BLaER1 treated with 17β-estradiol and CSF1 and Interleukin-3, amounts not matched to agents 10 nM and 100 nM (cell line): ENCODE results near the gene PRKAR1B.
A peak's percentile ranks its signal among the peaks of the same experiment; 100 is the strongest.

Experiments used
- H3K27ac ChIP-seq, 11 experiments: shearing (Covaris generic); formaldehyde crosslinking; 2 replicates each; pipeline ENCODE4 v1.8.1; 2022
- H3K27me3 ChIP-seq, 11 experiments: shearing (Covaris generic); formaldehyde crosslinking; 2 replicates each; pipeline ENCODE4 v1.8.1; 2022
- H3K36me3 ChIP-seq, 11 experiments: shearing (Covaris generic); formaldehyde crosslinking; 2 replicates each; pipeline ENCODE4 v1.8.1; 2022
- H3K4me1 ChIP-seq, 10 experiments: shearing (Covaris generic); formaldehyde crosslinking; 2 replicates each; pipeline ENCODE4 v1.8.1; 2022
- H3K4me2 ChIP-seq, 11 experiments: shearing (Covaris generic); formaldehyde crosslinking; 2 replicates each; pipeline ENCODE4 v1.8.1; 2022
- H3K4me3 ChIP-seq, 10 experiments: shearing (Covaris generic); formaldehyde crosslinking; 2 replicates each; pipeline ENCODE4 v1.8.1; 2022
- H3K9ac ChIP-seq, 11 experiments: shearing (Covaris generic); formaldehyde crosslinking; 2 replicates each; pipeline ENCODE4 v1.8.1; 2022
- H3K9me3 ChIP-seq, 11 experiments: shearing (Covaris generic); formaldehyde crosslinking; replicated peaks in 1 of 11; 2 replicates each; pipeline ENCODE4 v1.8.1; 2022
- H4K20me1 ChIP-seq, 11 experiments: shearing (Covaris generic); formaldehyde crosslinking; 2 replicates each; pipeline ENCODE4 v1.8.1; 2022
- Cebpa-rat ChIP-seq, 11 experiments: shearing (Covaris generic); IDR thresholded peaks; 2 replicates each; pipeline ENCODE4 v1.8.1; 2022

PRKAR1B gene

GRCh38 chr7:603152-603951 lies 123.7 kb downstream of the PRKAR1B start:
- 0 out of 22 replicates have a peak, but pooled peaks cover 0 to 7% (median 0%) of the 10 kb centered on the region in 11 experiments for H3K36me3 ChIP-seq
- peaks cover 0 to 7% (median 0%) of the 10 kb centered on the region in 11 experiments; a peak in 3 of 22 replicates for H3K27me3 ChIP-seq
- peak overlapping the region in 7 of 10 experiments; percentile 16 to 60 (median 54); a peak in 7 of 20 replicates for H3K4me3 ChIP-seq
- peaks cover 82 to 98% (median 94%) of the 10 kb centered on the region in 10 experiments for H3K4me1 ChIP-seq
- TF ChIP-seq Cebpa-rat (IDR thresholded peaks at IDR 0.05) = no peak
- H3K4me2 ChIP-seq = peak overlapping the region; percentile 81 to 98 (median 93)
- H3K9me3 ChIP-seq = no peaks in the 10 kb centered on the region
- no peaks in the 10 kb centered on the region for H4K20me1 ChIP-seq
- peak overlapping the region; percentile 78 to 94 (median 86) for H3K9ac ChIP-seq
- H3K27ac ChIP-seq = peak overlapping the region; percentile 90 to 100 (median 97)

GRCh38 chr7:602341-603141 lies 124.5 kb downstream of the PRKAR1B start:
- Histone ChIP-seq H3K27ac (peak overlapping the region; percentile 90 to 100 (median 97)), H4K20me1 (no peaks in the 10 kb centered on the region), H3K9me3 (no peaks in the 10 kb centered on the region), H3K4me3 (peak overlapping the region in 9 of 10 experiments; percentile 14 to 60 (median 40); a peak in 13 of 20 replicates), H3K9ac (peak overlapping the region; percentile 78 to 94 (median 86)), H3K27me3 (peaks cover 0 to 13% (median under 1%) of the 10 kb centered on the region in 11 experiments; a peak in 7 of 22 replicates), H3K4me1 (peaks cover 78 to 98% (median 93%) of the 10 kb centered on the region in 10 experiments), H3K4me2 (peak overlapping the region; percentile 81 to 98 (median 93)), H3K36me3 (0 out of 22 replicates have a peak, but pooled peaks cover 0 to 7% (median 0%) of the 10 kb centered on the region in 11 experiments)
- no peak for TF ChIP-seq Cebpa-rat (IDR thresholded peaks at IDR 0.05)

- H3K27me3 ChIP-seq = peaks cover 0 to 20% (median 6%) of the 10 kb centered on the region in 11 experiments; a peak in 10 of 22 replicates
- H3K27ac ChIP-seq = peak overlapping the region; percentile 90 to 100 (median 97)
- TF ChIP-seq Cebpa-rat (IDR thresholded peaks at IDR 0.05) = no peak
- peak overlapping the region; percentile 85 to 98 (median 93) for H3K4me2 ChIP-seq
- H3K36me3 ChIP-seq = 0 out of 22 replicates have a peak, but pooled peaks cover 0 to 7% (median 0%) of the 10 kb centered on the region in 11 experiments
- H4K20me1 ChIP-seq = no peaks in the 10 kb centered on the region
- H3K9ac ChIP-seq = peak overlapping the region; percentile 78 to 94 (median 86)
- H3K9me3 ChIP-seq = no peaks in the 10 kb centered on the region
- peaks cover 78 to 98% (median 93%) of the 10 kb centered on the region in 10 experiments for H3K4me1 ChIP-seq
- peak overlapping the region; percentile 14 to 60 (median 36); a peak in 14 of 20 replicates for H3K4me3 ChIP-seq
These were observed 125.3 kb downstream of the PRKAR1B start for GRCh38 chr7:601595-602340.

GRCh38 chr7:601036-601594 lies 126.0 kb downstream of the PRKAR1B start:
- peak overlapping the region; percentile 25 to 100 (median 97); a peak in 21 of 22 replicates for H3K27ac ChIP-seq
- peaks cover 79 to 98% (median 94%) of the 10 kb centered on the region in 10 experiments for H3K4me1 ChIP-seq

GRCh38 chr7:600149-601035 lies 126.7 kb downstream of the PRKAR1B start:
- Histone ChIP-seq H3K4me3 (peak overlapping the region in 4 of 10 experiments; percentile 12 to 54 (median 46); a peak in 3 of 20 replicates), H3K27me3 (peaks cover 0 to 34% (median 13%) of the 10 kb centered on the region in 11 experiments; a peak in 12 of 22 replicates), H3K4me2 (peak overlapping the region; percentile 83 to 98 (median 90)), H3K27ac (peak overlapping the region in 10 of 11 experiments; percentile 95 to 100 (median 98); a peak in 19 of 22 replicates), H3K9me3 (peaks cover 4 to 7% (median 6%) of the 10 kb centered on the region in 11 experiments; a peak in 21 of 22 replicates), H3K36me3 (peaks cover 0 to 9% (median 0%) of the 10 kb centered on the region in 11 experiments; a peak in 5 of 22 replicates), H3K4me1 (peaks cover 72 to 98% (median 94%) of the 10 kb centered on the region in 10 experiments), H4K20me1 (no peaks in the 10 kb centered on the region), H3K9ac (peak overlapping the region; percentile 41 to 94 (median 86); a peak in 20 of 22 replicates)
- TF ChIP-seq Cebpa-rat (IDR thresholded peaks at IDR 0.05) = no peak

More at GRCh38 chr7:601036-601594, 126.0 kb downstream of the PRKAR1B start:
- peak overlapping the region; percentile 41 to 94 (median 86); a peak in 20 of 22 replicates for H3K9ac ChIP-seq
- H3K27me3 ChIP-seq = peaks cover 0 to 27% (median 8%) of the 10 kb centered on the region in 11 experiments; a peak in 12 of 22 replicates
- no peak for TF ChIP-seq Cebpa-rat (IDR thresholded peaks at IDR 0.05)
- peak overlapping the region; percentile 83 to 98 (median 90) for H3K4me2 ChIP-seq
- no peaks in the 10 kb centered on the region for H4K20me1 ChIP-seq
- H3K4me3 ChIP-seq = peak overlapping the region in 8 of 10 experiments; percentile 12 to 54 (median 21); a peak in 12 of 20 replicates
- no peaks in the 10 kb centered on the region for H3K9me3 ChIP-seq
- H3K36me3 ChIP-seq = 0 out of 22 replicates have a peak, but pooled peaks cover 0 to 7% (median 0%) of the 10 kb centered on the region in 11 experiments

GRCh38 chr7:598899-599298 lies 128.2 kb downstream of the PRKAR1B start:
- Histone ChIP-seq H3K27me3 (peaks cover 0 to 42% (median 17%) of the 10 kb centered on the region in 11 experiments; a peak in 12 of 22 replicates), H3K36me3 (peaks cover 0 to 10% (median 0%) of the 10 kb centered on the region in 11 experiments; a peak in 5 of 22 replicates), H3K4me3 (no peak overlapping the region), H3K9ac (peak overlapping the region in 1 of 11 experiments; percentile 7; a peak in 2 of 22 replicates), H3K4me2 (peak overlapping the region in 9 of 11 experiments; percentile 31 to 98 (median 89); a peak in 16 of 22 replicates), H4K20me1 (0 out of 22 replicates have a peak, but pooled peaks cover 0 to 6% (median 0%) of the 10 kb centered on the region in 11 experiments), H3K27ac (peak overlapping the region in 5 of 11 experiments; percentile 3 to 100 (median 45); a peak in 8 of 22 replicates), H3K4me1 (peaks cover 69 to 99% (median 95%) of the 10 kb centered on the region in 10 experiments), H3K9me3 (peaks cover 8 to 16% (median 11%) of the 10 kb centered on the region in 11 experiments; a peak in 21 of 22 replicates)
- TF ChIP-seq Cebpa-rat (IDR thresholded peaks at IDR 0.05) = no peak
